HCT116 (cell line): Measurements from ENCODE around the gene DPYSL5. TPM values are rescaled to one million over a fixed set of nuclear protein-coding genes. Genes with fewer than 3 reads are reported as not detected.

Experiments used
- ATAC-seq: fragments of 200-7000 bp; cut with Tn5 transposase; 2 replicates; pipeline ENCODE4 v1.9.1; 2020; ENCODE audit warnings: mild to moderate bottlenecking, moderate library complexity
- BruUV-seq: library from RNA; stranded (reverse); fragments of 400-500 nt; replicated peaks from 2 replicates; lab custom pipeline; 2021; lab: Mats Ljungman, UMichigan
- CTCF ChIA-PET: fragments of 300-600 bp; sonication (Branson Sonifier 250); formaldehyde crosslinking; loops from one replicate; lab custom pipeline; 2021; ENCODE audit warnings: antibody characterized with exemption; lab: Charles Lee
- POLR2A ChIA-PET: fragments of 300-600, 350-600 bp; sonication (Branson Sonifier 250); formaldehyde crosslinking; loops from one replicate; lab custom pipeline; 2021; ENCODE audit warnings: antibody characterized with exemption; lab: Charles Lee
- RAD21 ChIA-PET, 2 experiments: fragments of 300-600 bp; sonication (Branson Sonifier 250); formaldehyde crosslinking; loops; one replicate each; lab custom pipeline; 2023; ENCODE audit warnings: low total read pairs in 2 of 2; ENCODE audit not compliant: uncharacterized antibody in 2 of 2, unreplicated experiment in 2 of 2, low non-redundant PET in 1 of 2; lab: Charles Lee
- DNase-seq: peaks from one replicate; pipeline ENCODE4 v3.0.0-alpha.2; 2010; ENCODE audit warnings: low read depth, low spot score
- H2AFZ ChIP-seq: fragments of 200-600 bp; shearing (Covaris generic), sonication (generic); 2 replicates; pipeline ENCODE4 v1.6.1; 2017; ENCODE audit warnings: low read depth, mixed run types, mixed read lengths, antibody characterized with exemption, low read length; ENCODE audit not compliant: poor library complexity, severe bottlenecking
- H3K27ac ChIP-seq: 2 replicates; pipeline ENCODE4 v1.5.1; 2012; ENCODE audit warnings: low read depth, low read length
- H3K27me3 ChIP-seq: fragments of 200-600 bp; sonication (generic); 2 replicates; pipeline ENCODE4 v1.6.1; 2016; ENCODE audit warnings: mixed run types, low read length, mixed read lengths; ENCODE audit not compliant: insufficient read depth
- H3K36me3 ChIP-seq, 2 experiments: fragments of 200-500 bp in 1 of 2; fragments of 200-600 bp in 1 of 2; sonication (Bioruptor generic) in 1 of 2; sonication (generic) in 1 of 2; 2 replicates each; pipeline versions ENCODE4 v1.5.1 to v1.6.1; 2014 to 2016; ENCODE audit warnings: low read length in 2 of 2, inconsistent platforms in 1 of 2, mixed read lengths in 1 of 2, mixed run types in 1 of 2; ENCODE audit not compliant: insufficient read depth in 2 of 2, control insufficient read depth in 1 of 2
- H3K4me1 ChIP-seq, 2 experiments: fragments of 200-600 bp in 1 of 2; sonication (generic) in 1 of 2; 2 replicates each; pipeline versions ENCODE4 v1.5.1 to v1.6.1; 2012 to 2017; ENCODE audit warnings: low read length in 2 of 2, inconsistent platforms in 1 of 2, mild to moderate bottlenecking in 1 of 2, mixed read lengths in 1 of 2, mixed run types in 1 of 2, moderate library complexity in 1 of 2; ENCODE audit not compliant: insufficient read depth in 2 of 2, control insufficient read depth in 1 of 2
- H3K4me2 ChIP-seq: fragments of 200-600 bp; sonication (generic); 2 replicates; pipeline ENCODE4 v1.6.1; 2017; ENCODE audit warnings: mixed run types, low read length, mixed read lengths
- H3K4me3 ChIP-seq, 2 experiments: fragments of 200-600 bp in 1 of 2; sonication (generic) in 1 of 2; replicated peaks in 1 of 2; 2 replicates each; pipeline ENCODE4 v1.5.1; 2011 to 2016; ENCODE audit warnings: low read length in 2 of 2, control low read depth in 1 of 2, low read depth in 1 of 2, mild to moderate bottlenecking in 1 of 2, mixed read lengths in 1 of 2, mixed run types in 1 of 2
- H3K79me2 ChIP-seq: fragments of 200-600 bp; sonication (generic); 2 replicates; pipeline ENCODE4 v1.6.1; 2017; ENCODE audit warnings: mild to moderate bottlenecking, mixed run types, low read length, moderate library complexity, mixed read lengths; ENCODE audit not compliant: insufficient read depth
- H3K9ac ChIP-seq: fragments of 200-600 bp; sonication (generic); 2 replicates; pipeline ENCODE4 v1.6.1; 2016; ENCODE audit warnings: low read length, mixed read lengths
- H3K9me2 ChIP-seq: fragments of 200-600 bp; sonication (generic), shearing (Covaris generic); 2 replicates; pipeline ENCODE4 v1.6.1; 2017; ENCODE audit warnings: mixed run types, mild to moderate bottlenecking, moderate library complexity; ENCODE audit not compliant: insufficient read depth
- H3K9me3 ChIP-seq, 2 experiments: fragments of 200-500 bp in 1 of 2; fragments of 200-600 bp in 1 of 2; sonication (Bioruptor generic) in 1 of 2; sonication (generic) in 1 of 2; 2 replicates each; pipeline ENCODE4 v1.6.1; 2014 to 2017; ENCODE audit warnings: low read length in 2 of 2, mixed read lengths in 2 of 2, inconsistent platforms in 1 of 2, low read depth in 1 of 2, mild to moderate bottlenecking in 1 of 2, mixed run types in 1 of 2, moderate library complexity in 1 of 2; ENCODE audit not compliant: control insufficient read depth in 1 of 2, insufficient read depth in 1 of 2
- H4K20me1 ChIP-seq: fragments of 200-600 bp; sonication (generic), shearing (Covaris generic); 2 replicates; pipeline ENCODE4 v1.6.1; 2017; ENCODE audit warnings: mixed run types, mild to moderate bottlenecking, moderate library complexity; ENCODE audit not compliant: insufficient read depth
- CBX3 ChIP-seq: IDR thresholded peaks from 2 replicates; pipeline ENCODE4 v1.6.1; 2012; ENCODE audit warnings: low read depth
- CTCF ChIP-seq, 3 experiments: fragments of 200-600 bp in 1 of 3; sonication (generic) in 1 of 3; IDR thresholded peaks in 2 of 3; conservative IDR thresholded peaks in 1 of 3; 2 replicates each; pipeline ENCODE4 v1.5.1; 2012 to 2017; ENCODE audit warnings: low read depth in 2 of 3, low read length in 2 of 3, antibody characterized with exemption in 1 of 3, borderline replicate concordance in 1 of 3, control low read depth in 1 of 3, mild to moderate bottlenecking in 1 of 3, mixed read lengths in 1 of 3, mixed run types in 1 of 3, moderate library complexity in 1 of 3; ENCODE audit not compliant: insufficient read depth in 1 of 3
- ELF1 ChIP-seq: IDR thresholded peaks from 2 replicates; pipeline ENCODE4 v1.6.1; 2012; ENCODE audit warnings: low read depth, borderline replicate concordance
- EZH2 ChIP-seq: fragments of 200-600 bp; sonication (generic); IDR thresholded peaks from 2 replicates; pipeline ENCODE4 v1.6.1; 2017; ENCODE audit warnings: antibody characterized with exemption, mixed run types
- EZH2phosphoT487 ChIP-seq: fragments of 200-600 bp; IDR thresholded peaks from 2 replicates; pipeline ENCODE4 v1.6.1; 2018; ENCODE audit warnings: antibody characterized with exemption, borderline replicate concordance
- JUND ChIP-seq: IDR thresholded peaks from 2 replicates; pipeline ENCODE4 v1.6.1; 2012
- POLR2AphosphoS5 ChIP-seq: IDR thresholded peaks from 2 replicates; pipeline ENCODE4 v1.6.1; 2011; ENCODE audit warnings: mild to moderate bottlenecking, low read depth, low read length, moderate library complexity
- REST ChIP-seq: IDR thresholded peaks from 2 replicates; pipeline ENCODE4 v1.6.1; 2012; ENCODE audit warnings: low read depth
- SIN3A ChIP-seq: IDR thresholded peaks from 2 replicates; pipeline ENCODE4 v1.6.1; 2012; ENCODE audit warnings: low read depth
- SP1 ChIP-seq: IDR thresholded peaks from 2 replicates; pipeline ENCODE4 v1.6.1; 2012; ENCODE audit warnings: low read depth
- TCF7L2 ChIP-seq: IDR thresholded peaks from 2 replicates; pipeline ENCODE4 v1.7.0; 2011; ENCODE audit warnings: borderline replicate concordance, inconsistent platforms; ENCODE audit not compliant: insufficient read depth, insufficient read length; ENCODE audit errors: extremely low read depth
- ZBTB33 ChIP-seq: IDR thresholded peaks from 2 replicates; pipeline ENCODE4 v1.6.1; 2011; ENCODE audit warnings: mild to moderate bottlenecking, low read length, moderate library complexity; ENCODE audit not compliant: insufficient replicate concordance; ENCODE audit errors: extremely low read depth
- intact Hi-C: fragments of 100-400 bp; cut with micrococcal nuclease; formaldehyde crosslinking; loops from 2 replicates; pipeline ENCODE4 v1.10.0; 2022
- total RNA-seq: library from RNA; stranded (reverse); gene quantifications from one replicate; pipeline ENCODE4 v1.2.1, GENCODE V29; 2021; ENCODE audit not compliant: unreplicated experiment

DPYSL5 gene
- total RNA-seq, 1 experiment from 2014 or later, result 8.4 TPM

GRCh38 chr2:26838121-26838906, 9.6 kb upstream of the DPYSL5 start:
- H3K79me2 ChIP-seq, result no peaks in the 10 kb centered on the region
- DNase-seq (no peak), ATAC-seq (no peak)
- peaks cover 27% of the 10 kb centered on the region for H3K27me3 ChIP-seq
- BruUV-seq, result no TSS peak
- POLR2A ChIA-PET, result no interaction called here
- no peak overlapping the region for H3K4me3 ChIP-seq
- H3K9me2 ChIP-seq, result no peaks in the 10 kb centered on the region
- H3K4me1 ChIP-seq, result no peaks in the 10 kb centered on the region
- RAD21 ChIA-PET, result no interaction called here
- H3K36me3 ChIP-seq, result no peaks in the 10 kb centered on the region
- intact Hi-C loops, result no loop called here
- no peak overlapping the region for H3K9ac ChIP-seq
- no peaks in the 10 kb centered on the region for H3K9me3 ChIP-seq
- H3K27ac ChIP-seq, result no peak overlapping the region
- CTCF ChIA-PET, result no interaction called here
- H2AFZ ChIP-seq, result no peak overlapping the region
- H3K4me2 ChIP-seq, result no peak overlapping the region
- H4K20me1 ChIP-seq, result no peaks in the 10 kb centered on the region
- TF ChIP-seq SP1 (no peak), TCF7L2 (peak; percentile 63), SIN3A (no peak), EZH2phosphoT487 (no peak), CTCF (IDR thresholded peaks at IDR 0.05 in 2 of 3, conservative IDR thresholded peaks at IDR 0.05 in 1 of 3; ENCODE audit: borderline replicate concordance in 1 of 3, insufficient read depth in 1 of 3, low read depth in 2 of 3, low read length in 2 of 3) (0 out of 6 replicates have a peak, but pooled peaks of 1 of the 3 experiments have one; percentile 9), ELF1 (no peak), ZBTB33 (no peak), JUND (no peak), EZH2 (no peak), POLR2AphosphoS5 (no peak), CBX3 (no peak), REST (peak; percentile 80)
- TF ChIP-seq, all 23 proteins: peak for 3
